IPS-NIHi11 (cell line): ENCODE results near the gene SCMH1.

Experiments used
- DNase-seq: peaks from one replicate; pipeline ENCODE4 v3.0.0; 2012; ENCODE audit warnings: mixed read lengths, low spot score

The SCMH1 gene

DNA sequence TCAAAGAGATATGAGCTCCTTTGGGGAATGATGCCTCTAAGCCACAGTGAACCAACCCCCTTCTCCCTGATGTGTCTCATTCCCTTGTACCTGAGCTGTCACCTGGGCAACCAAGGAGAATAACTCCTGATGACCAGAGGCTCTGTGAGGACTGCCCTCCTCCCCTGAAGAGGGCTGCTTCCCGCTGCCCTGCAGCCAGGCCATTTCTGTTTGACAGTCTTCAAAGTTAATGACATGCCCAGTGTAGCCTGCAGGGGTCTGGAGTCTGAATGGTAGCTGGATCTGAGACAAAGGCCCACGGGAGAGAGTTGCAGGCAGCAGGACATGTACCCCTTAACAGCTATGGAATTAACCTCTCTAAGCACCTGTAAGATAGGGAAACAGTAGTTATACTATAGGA lies 217.2 kb downstream of the SCMH1 start:
- no peak for DNase-seq

DNA sequence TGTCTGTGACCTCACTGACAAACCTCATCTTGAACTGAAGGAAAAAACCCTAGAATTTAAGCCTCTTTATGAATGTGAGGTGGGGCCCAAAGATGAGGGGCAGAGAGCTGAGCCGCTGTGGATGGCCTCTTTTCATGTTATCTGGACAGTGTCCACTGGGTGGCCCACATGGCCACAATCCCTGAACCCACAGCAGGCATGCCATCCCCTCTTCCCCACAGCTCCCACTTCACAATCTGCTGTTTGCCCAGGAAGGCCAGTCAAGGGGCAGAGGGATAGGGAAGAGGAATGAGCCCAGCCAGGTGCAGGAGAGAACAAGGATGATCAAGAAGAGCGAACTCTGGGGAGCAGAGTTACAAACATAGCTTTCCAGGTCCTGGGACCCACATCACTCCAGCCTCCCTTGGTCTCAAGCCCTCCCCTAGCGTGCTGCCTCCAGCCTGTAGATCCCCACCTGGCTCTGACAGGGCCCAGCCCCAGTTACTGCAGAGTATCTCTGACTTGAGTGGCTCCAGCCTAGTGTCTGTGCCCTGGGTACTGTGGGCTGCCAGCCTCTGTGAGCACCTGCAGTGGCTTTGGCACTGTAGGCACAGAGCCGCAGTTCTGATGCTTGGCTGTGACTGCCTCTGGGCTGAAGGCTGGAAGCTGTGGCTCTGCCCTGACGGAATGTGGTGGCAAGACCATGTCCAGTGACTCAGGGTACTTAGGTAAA lies 218.7 kb downstream of the SCMH1 start:
- no peak for DNase-seq

DNA sequence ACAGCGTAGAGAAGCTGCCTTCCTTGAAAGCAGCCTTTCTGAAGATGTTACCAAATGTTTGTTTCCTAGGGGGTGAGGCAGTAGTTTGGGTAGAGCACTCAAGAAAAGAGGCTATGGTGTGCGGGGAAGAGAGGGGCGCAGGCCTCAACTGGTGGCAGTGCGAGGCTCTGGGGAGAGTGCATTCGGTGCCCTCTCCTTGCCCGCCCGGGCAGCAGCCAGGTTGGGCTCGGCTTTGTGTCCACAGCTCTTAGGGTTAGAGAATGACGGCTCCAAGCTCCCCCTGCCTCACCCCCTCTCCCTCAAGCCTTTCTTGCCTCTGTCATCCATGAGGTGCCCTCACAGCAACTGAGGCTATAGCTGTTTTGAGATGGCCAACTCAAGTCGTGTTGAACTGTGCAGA lies 219.7 kb downstream of the SCMH1 start:
- no peak for DNase-seq

DNA sequence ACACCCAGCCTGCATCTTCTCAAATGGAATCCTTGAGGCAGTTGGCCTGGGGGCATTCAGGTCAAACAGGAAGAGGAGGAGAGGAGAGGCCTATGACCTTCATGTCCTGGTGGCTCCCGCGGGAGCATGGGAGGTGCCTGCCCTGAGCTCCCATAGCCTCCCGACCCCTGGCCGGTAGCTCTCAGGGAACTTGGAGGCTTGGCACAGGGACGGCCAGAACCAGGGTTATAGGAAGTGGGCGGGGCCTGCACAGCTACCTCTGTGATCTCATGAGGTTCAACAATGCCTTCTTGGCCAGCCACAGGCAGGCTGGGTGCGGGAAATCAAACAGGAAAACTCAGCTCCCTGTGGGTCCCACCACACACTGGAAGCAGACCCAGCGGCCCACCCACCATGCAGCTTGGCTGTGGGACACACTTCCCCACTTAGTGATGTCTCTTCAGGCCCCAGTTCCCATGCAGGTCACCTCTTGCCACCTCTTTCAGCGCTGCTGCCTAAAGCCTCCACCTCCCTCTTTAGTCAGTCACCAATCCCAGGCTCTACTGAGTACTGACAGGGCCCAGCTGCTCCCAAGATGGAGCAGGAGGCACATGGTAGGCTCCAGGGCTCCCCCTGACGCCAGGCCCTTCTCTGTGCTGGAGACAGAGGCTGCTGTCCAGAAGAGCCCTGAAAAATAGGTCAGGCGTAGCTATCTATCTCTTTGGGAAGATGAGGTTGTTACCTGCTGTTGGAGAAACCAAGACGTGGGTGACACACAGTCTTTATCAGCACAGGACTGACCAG lies 220.4 kb downstream of the SCMH1 start, which contains the start of gene SLFNL1:
Gene SLFNL1, minus strand, starts transcription at position 200 of the 783 bp plus-strand sequence. CDS start 1,065 bp downstream, outside the sequence.
- peak; percentile 65 for DNase-seq

DNA sequence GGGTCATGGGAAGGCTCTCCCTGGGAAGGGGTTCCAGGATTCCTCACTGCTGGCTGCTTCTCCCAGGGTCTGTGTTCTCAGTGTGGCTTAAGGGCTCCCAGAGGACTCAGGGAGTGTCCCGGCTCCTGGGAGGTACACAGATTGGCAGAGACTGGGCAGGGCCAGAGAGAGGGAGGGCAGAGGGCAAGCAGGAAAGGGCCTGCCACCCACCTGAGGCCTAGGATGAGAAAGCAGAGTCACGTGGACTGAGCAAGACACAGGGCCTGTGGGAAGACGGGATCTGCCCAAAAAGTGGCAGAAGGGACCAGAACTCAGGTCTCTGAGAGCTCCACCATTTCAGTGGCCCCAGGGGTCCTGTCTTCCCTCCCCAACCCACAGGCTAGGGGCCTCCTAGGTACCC lies 221.5 kb downstream of the SCMH1 start:
- no peak for DNase-seq

DNA sequence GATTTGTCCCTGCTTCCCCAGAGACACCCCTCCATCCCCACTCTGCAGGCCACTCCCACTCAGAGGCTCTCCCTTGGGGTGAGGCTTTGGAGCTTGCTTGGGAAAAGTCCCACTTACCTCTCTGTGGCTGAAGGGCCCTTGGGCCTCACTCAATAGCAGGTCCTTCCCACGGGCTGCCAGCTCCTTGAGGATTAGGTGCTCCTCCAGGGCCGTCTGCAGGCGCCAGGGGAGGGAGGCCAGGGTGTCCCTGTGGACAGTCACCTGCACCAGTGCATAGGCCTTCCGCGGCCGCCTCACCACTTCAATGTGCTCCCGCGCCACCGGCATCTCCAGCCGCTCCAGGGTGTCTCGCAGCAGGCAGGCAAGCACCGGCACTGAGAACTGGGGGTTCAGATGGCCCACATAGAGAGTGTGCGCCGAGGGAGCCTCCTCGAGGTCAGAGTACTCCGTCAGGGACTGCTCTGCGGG lies 222.0 kb downstream of the SCMH1 start:
- no peak for DNase-seq

GRCh38 chr1:41019353-41019745 lies 222.8 kb downstream of the SCMH1 start:
- no peak for DNase-seq

DNA sequence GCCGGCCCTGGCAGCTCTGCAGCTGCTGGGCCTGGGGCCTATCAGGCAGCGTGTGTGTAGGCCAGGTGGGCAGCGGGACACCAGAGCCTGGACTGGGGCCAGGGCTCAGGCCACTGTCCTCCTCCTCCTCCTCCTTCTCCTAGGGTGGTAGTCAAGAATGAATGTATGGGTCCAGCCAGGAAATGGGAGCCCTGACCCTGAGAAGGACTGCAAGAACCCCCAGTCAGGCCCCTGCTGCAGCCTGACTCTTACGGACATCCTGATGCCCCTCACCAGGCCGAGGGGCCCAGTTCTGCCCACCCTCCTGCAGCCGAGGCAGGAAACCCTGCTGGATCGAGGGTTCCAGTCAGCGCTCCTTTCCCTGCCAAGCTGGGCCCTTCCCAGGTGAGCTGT lies 224.1 kb downstream of the SCMH1 start:
- DNase-seq: no peak

GRCh38 chr1:41017141-41018017 lies 224.7 kb downstream of the SCMH1 start:
- no peak for DNase-seq

DNA sequence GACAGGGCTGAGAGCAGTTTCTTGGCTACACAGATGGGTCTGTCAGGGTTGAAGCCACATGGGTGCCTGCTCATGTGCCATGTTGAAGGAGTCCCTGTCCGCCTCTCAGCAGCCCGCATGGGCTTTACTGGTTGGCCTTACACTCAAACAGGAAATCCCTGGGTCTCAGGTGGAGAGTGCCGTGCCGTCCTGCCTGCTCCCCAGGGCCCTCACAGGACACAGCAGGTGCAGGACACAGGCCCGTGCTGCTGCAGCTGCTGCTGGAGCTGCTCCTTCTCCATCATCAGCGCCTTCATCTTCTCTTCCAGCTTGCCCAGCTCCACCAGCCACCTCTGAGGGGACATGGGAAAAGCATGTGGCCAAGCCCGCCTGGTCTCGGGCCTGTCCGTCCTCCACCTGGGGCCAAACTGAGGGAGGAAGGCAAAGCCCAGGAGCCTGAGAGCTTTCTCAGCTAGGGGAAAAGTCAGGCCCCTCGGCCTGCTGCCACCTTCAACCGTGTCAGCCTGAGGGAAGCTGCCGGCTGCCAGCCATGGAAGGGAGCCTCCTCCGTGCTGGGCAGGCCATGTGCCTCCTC lies 226.1 kb downstream of the SCMH1 start:
- DNase-seq: no peak

GRCh38 chr1:41015281-41015896 lies 226.7 kb downstream of the SCMH1 start:
- no peak for DNase-seq

GRCh38 chr1:41014871-41015270 lies 227.2 kb downstream of the SCMH1 start:
- DNase-seq: no peak

- no peak for DNase-seq
These were observed 228.3 kb downstream of the SCMH1 start for GRCh38 chr1:41013796-41014195.

DNA sequence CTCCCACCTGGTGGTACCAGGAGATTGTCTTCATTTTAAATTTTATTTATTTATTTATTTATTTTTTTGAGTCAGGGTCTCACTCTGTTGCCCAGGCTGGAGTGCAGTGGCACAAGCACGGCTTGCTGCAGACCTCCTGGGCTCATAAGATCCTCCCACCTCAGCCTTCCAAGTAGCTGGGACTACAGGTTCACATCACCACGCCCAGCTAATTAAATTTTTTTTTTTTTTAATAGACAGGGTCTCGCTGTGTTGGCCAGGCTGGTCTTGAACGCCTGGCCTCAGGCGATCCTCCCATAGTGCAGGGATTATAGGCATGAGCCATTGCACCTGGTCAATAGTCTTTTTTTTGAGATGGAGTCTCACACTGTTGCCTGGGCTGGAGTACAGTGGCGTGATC lies 229.1 kb downstream of the SCMH1 start:
- DNase-seq: no peak

DNA sequence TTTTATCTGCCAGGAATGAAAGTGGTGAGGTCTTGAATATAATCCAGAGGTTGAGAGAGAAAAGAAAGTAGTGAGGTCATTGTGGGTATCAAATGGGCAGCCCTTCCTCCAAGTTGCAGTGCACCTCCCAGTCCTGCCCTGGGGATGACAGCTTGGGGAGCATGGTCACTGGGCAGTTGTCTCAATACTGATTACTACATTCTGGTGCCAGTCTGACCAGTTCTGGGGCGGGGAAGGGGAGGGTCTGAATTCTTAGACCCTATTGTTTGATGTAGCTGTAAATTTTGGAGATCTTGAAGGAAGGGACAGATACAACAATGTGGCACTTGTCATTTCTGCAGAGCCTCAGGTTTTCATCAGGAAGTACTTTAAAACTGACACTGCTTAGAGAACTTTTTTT lies 231.8 kb downstream of the SCMH1 start:
- DNase-seq: no peak

- DNase-seq: no peak
These were observed 232.6 kb downstream of the SCMH1 start for GRCh38 chr1:41009466-41009865.

- no peak for DNase-seq
These were observed 234.9 kb downstream of the SCMH1 start for GRCh38 chr1:41006942-41007865.

- no peak for DNase-seq
These were observed 236.2 kb downstream of the SCMH1 start for GRCh38 chr1:41005876-41006275.

DNA sequence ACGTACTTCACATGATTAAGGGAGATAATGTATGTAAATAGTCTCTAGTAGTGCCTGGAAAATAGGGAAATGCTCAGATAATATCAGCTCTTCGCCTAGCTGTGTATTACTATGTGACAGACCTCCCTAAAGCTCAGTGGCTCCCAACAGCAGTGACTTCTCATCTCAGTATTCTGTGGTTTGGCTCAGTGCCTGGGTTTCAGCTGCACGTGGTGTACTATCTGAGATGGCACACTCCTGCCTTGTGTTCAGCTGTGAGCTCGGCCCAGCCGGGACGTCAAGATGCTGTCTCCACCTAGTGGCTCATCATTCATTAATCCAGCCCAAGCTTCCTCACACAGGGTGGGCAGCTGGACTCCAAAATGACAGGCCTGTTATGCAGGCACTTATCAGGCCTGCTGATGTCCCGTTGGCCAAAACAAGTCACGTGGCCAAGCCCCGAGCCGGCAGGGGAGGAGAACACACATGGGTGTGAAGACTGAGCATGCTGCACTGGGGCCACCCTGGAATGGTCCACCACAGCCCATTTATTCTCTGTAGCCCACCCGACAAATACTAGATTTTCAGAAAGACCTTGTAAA lies 238.4 kb downstream of the SCMH1 start:
- no peak for DNase-seq

GRCh38 chr1:41003127-41003639 lies 238.9 kb downstream of the SCMH1 start:
- DNase-seq: no peak
